ENCODE data around the gene HDGFL2. TPM values are rescaled to one million over a fixed set of nuclear protein-coding genes. Genes with fewer than 3 reads are reported as not detected.
A peak's percentile ranks its signal among the peaks of the same experiment; 100 is the strongest.

HDGFL2 gene
- total and polyA plus RNA-seq, 12 donors: 22.0 to 74.7 (median 35.7) TPM

DNA sequence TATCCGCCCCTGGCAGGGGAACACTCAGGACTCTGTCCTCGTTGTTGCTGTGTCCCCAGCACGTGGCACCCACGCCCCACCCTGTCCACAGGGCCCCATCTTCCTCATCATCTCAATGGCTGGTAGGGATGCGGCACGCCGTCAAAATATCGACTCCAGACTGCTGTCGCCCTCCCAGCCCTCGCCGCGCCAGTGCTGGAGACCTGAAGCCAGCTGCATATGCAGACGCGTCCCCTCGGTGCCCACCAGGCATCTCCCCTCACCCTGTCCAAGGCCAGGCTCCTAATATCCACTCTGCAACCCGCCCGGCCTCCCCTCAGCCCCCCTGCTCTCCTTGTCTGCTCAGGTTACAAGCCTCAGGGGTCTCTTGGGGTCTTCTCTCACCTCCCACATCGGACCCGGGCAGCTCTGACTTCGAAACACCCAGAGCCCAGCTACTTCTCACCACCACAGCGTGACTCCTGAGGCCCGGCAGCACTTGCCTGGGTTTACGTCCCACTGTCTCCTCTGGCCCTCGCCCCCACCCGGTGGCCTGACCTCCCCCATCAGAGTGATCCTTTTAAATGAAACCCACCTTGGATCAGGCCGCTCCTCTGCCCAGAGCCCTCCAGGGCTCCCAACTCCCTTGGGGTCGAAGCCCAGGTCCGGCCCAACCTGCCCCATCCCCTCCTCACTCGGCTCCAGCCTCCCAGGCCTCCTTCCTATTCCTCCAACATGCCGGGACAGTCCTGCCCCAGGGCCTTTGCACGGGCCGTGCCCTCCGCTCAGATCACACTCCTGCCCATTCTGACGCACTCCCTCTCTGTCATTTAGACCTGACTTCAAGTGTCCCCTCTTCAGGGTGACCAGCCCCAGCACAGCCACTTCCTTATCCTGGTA lies 33.7 kb downstream of the HDGFL2 start:
- Histone ChIP-seq H3K27me3 (no peaks in the 10 kb centered on the region), H3K4me1 (replicated peaks in 1 of 2) (peaks cover 0 to 8% of the 10 kb centered on the region in 2 donors), H3K27ac (no peak overlapping the region), H3K4me3 (no peak overlapping the region), H3K9me3 (replicated peaks in 1 of 3) (no peaks in the 10 kb centered on the region), H3K36me3 (replicated peaks in 1 of 2) (peaks cover 0 to 21% of the 10 kb centered on the region in 2 donors)
- intact Hi-C loops (cut with DNase I): no loop called here
- 94 to 96% (median 95%) methylated on average over 30 to 34 of the region's 34 CpGs for WGBS, 4 donors
- no peak for DNase-seq
- no peak for TF ChIP-seq POLR2A (IDR thresholded peaks at IDR 0.05)
- TF ChIP-seq, protein P1, sequence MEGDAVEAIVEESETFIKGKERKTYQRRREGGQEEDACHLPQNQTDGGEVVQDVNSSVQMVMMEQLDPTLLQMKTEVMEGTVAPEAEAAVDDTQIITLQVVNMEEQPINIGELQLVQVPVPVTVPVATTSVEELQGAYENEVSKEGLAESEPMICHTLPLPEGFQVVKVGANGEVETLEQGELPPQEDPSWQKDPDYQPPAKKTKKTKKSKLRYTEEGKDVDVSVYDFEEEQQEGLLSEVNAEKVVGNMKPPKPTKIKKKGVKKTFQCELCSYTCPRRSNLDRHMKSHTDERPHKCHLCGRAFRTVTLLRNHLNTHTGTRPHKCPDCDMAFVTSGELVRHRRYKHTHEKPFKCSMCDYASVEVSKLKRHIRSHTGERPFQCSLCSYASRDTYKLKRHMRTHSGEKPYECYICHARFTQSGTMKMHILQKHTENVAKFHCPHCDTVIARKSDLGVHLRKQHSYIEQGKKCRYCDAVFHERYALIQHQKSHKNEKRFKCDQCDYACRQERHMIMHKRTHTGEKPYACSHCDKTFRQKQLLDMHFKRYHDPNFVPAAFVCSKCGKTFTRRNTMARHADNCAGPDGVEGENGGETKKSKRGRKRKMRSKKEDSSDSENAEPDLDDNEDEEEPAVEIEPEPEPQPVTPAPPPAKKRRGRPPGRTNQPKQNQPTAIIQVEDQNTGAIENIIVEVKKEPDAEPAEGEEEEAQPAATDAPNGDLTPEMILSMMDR (IDR thresholded peaks at IDR 0.05): no peak

DNA sequence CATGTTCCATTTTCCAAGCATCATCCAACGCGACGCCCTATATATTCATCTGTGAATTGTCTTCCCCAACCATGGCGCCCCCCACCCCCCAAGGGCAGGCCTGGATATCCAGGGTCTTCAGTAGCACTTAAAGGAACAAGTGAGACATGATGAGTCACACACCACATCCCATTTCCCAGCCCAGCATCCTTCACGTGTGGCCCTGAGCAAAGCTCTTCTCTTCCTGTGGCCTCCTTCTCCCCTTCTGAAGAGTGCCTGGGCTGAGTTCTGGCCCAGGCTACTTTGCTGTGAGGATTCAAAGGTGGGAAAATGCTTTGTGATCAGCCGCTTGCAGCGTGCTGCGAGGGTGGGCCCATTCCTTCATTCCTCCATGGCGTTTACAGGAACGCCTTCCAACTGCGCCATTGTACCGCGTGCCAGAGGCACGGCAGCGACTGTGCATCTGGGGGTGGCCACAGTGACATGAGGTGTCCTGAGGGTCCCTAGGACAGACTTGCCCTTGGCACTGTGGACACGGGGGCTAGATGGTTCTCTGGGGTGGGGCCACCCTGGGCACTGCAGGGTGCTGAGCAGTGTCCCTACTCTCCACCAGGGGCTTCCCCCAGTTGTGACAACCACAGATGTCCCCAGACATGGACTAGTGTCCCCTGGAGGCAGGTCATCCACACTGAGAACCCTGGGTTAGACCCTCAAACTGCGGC lies 34.5 kb downstream of the HDGFL2 start:
- H3K27ac ChIP-seq: no peak overlapping the region
- no peaks in the 10 kb centered on the region for H3K9me3 ChIP-seq (replicated peaks in 1 of 3)
- no peak for DNase-seq
- H3K4me3 ChIP-seq: no peak overlapping the region
- peaks cover 0 to 13% of the 10 kb centered on the region in 2 donors for H3K36me3 ChIP-seq (replicated peaks in 1 of 2)
- intact Hi-C loops (cut with DNase I): no loop called here
- TF ChIP-seq, protein P1 (IDR thresholded peaks at IDR 0.05): no peak
- TF ChIP-seq POLR2A (IDR thresholded peaks at IDR 0.05): no peak
- WGBS, 4 donors: 62 to 75% (median 70%) methylated on average over 12 to 17 of the region's 17 CpGs
- H3K27me3 ChIP-seq: no peaks in the 10 kb centered on the region
- H3K4me1 ChIP-seq (replicated peaks in 1 of 2): peaks cover 0 to 8% of the 10 kb centered on the region in 2 donors

DNA sequence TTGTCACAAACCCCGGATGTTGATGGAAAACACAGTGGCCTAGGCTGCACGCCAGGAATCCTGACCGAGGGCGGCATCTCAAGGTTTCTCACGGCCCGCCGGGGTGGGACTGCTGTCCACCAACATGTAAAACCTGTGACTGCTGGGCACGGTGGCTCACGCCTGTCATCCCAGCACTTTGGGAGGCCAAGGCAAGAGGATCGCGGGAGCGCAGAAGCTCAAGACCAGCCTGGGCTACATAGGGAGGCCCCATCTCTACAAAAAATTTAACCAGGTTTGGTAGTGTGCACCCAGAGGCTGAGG lies 35.0 kb downstream of the HDGFL2 start:
- Histone ChIP-seq H3K36me3 (replicated peaks in 1 of 2) (peaks cover 0 to 8% of the 10 kb centered on the region in 2 donors), H3K9me3 (replicated peaks in 1 of 3) (no peaks in the 10 kb centered on the region), H3K4me3 (no peak overlapping the region), H3K4me1 (replicated peaks in 1 of 2) (peaks cover 0 to 8% of the 10 kb centered on the region in 2 donors), H3K27me3 (no peaks in the 10 kb centered on the region), H3K27ac (no peak overlapping the region)
- TF ChIP-seq POLR2A (IDR thresholded peaks at IDR 0.05): no peak
- TF ChIP-seq, protein P1 (IDR thresholded peaks at IDR 0.05): no peak
- WGBS, 4 donors: 49 to 56% (median 51%) methylated on average over 5 to 12 of the region's 12 CpGs
- DNase-seq: peak in 5 of 7 donors; percentile 39 to 61 (median 56)
- intact Hi-C loops (cut with DNase I): no loop called here

DNA sequence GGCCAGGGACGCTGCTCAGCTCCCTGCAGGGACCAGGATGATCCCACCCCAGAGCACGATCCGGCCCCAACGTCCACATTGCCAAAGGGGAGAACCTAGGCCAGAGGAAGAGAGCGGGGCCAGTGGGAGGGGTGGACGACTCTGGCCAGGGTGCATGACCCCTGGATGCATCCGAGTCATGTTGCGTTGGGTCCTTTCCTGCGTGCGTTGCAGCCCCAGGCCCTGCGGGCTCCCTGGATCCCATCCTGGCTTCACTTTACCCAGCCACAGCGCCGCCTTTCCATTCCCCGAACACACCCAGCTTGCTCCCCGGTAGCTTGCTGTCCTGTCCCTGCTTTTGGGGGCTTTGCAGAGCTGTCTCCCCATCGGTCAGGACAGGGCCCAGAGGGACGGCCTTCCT lies 35.7 kb downstream of the HDGFL2 start:
- no peaks in the 10 kb centered on the region for H3K9me3 ChIP-seq (replicated peaks in 1 of 3)
- no peak overlapping the region for H3K27ac ChIP-seq
- H3K36me3 ChIP-seq (replicated peaks in 1 of 2): peaks cover 0 to 3% of the 10 kb centered on the region in 2 donors
- H3K27me3 ChIP-seq: no peaks in the 10 kb centered on the region
- DNase-seq: no peak
- no peak for TF ChIP-seq POLR2A (IDR thresholded peaks at IDR 0.05)
- TF ChIP-seq, protein P1 (IDR thresholded peaks at IDR 0.05): no peak
- intact Hi-C loops (cut with DNase I): no loop called here
- 83 to 93% (median 86%) methylated on average over 7 to 17 of the region's 17 CpGs for WGBS, 4 donors
- H3K4me3 ChIP-seq: no peak overlapping the region
- peaks cover 0 to 8% of the 10 kb centered on the region in 2 donors for H3K4me1 ChIP-seq (replicated peaks in 1 of 2)

Measured in adrenal gland (tissue), 12 donors.